ENCODE results near the gene AP3S2.

DNA sequence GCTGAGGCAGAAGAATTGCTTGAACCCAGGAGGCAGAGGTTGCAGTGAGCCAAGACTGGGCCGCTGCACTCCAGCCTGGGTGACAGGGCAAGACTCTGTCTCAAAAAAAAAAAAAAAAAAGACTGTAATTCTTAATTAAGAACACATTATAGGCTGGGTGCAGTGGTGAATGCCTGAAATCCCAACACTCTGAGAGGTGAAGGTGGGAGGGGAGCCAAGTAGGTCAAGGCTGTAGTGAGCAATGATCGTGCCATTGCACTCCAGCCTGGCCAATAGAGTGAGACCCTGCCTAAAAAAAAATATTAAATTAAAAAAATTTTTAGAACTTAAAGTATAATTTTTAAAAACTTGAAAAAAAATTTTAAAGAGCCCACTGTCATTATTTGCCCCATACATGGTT is 32.4 kb upstream of the AP3S2 start:
- TF ChIP-seq, protein P1, sequence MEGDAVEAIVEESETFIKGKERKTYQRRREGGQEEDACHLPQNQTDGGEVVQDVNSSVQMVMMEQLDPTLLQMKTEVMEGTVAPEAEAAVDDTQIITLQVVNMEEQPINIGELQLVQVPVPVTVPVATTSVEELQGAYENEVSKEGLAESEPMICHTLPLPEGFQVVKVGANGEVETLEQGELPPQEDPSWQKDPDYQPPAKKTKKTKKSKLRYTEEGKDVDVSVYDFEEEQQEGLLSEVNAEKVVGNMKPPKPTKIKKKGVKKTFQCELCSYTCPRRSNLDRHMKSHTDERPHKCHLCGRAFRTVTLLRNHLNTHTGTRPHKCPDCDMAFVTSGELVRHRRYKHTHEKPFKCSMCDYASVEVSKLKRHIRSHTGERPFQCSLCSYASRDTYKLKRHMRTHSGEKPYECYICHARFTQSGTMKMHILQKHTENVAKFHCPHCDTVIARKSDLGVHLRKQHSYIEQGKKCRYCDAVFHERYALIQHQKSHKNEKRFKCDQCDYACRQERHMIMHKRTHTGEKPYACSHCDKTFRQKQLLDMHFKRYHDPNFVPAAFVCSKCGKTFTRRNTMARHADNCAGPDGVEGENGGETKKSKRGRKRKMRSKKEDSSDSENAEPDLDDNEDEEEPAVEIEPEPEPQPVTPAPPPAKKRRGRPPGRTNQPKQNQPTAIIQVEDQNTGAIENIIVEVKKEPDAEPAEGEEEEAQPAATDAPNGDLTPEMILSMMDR (IDR thresholded peaks at IDR 0.05), result no peak
- TF ChIP-seq POLR2A (IDR thresholded peaks at IDR 0.05), result no peak
- TF ChIP-seq EP300 (IDR thresholded peaks at IDR 0.05), result no peak
